Fibroblast of lung (primary cell): ENCODE results near the gene SGIP1.

Source experiments
- CTCF ChIP-seq, 2 donors: IDR thresholded peaks in 1 of 2; conservative IDR thresholded peaks in 1 of 2; 1 replicate in 1 of 2; 2 replicates in 1 of 2; pipeline ENCODE4 v1.5.1; 2011 to 2012; ENCODE audit warnings: low read length in 2 of 2, control low read depth in 1 of 2, inconsistent platforms in 1 of 2, low read depth in 1 of 2, mild to moderate bottlenecking in 1 of 2
- EZH2 ChIP-seq: IDR thresholded peaks from 2 replicates; pipeline ENCODE4 v1.5.1; 2012; ENCODE audit warnings: low read length, control low read depth, mild to moderate bottlenecking; ENCODE audit errors: missing control alignments

GRCh38 chr1:66770694-66771093 lies 236.7 kb downstream of the SGIP1 start:
- TF ChIP-seq CTCF (conservative IDR thresholded peaks at IDR 0.05 in 1 of 2, IDR thresholded peaks at IDR 0.05 in 1 of 2; ENCODE audit: low read depth in 1 of 2, low read length in 2 of 2) (no peak), EZH2 (no peak)
